Measurements from ENCODE around the gene RTTN.

The RTTN gene

DNA sequence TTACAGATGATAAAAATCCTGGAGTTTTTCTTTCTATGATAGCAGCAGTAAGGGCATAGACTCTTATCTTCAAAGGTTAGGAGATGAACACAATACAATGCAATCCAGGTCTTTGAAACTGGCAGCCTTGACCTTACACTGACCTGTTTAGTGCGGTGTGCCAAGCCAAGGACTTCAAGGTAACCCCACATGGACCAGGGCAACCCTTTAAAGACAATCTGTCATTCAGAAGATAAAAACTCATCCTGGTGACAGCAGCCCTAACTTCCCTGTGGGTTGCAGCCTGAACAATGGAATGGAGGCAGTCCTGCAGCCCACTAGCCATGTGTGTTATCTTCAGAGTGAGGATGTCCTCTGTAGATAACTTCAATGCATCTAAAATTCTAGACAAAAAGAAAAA, 78.1 kb downstream of the RTTN start:
- H4K91ac ChIP-seq (ENCODE audit: low read length), result no peak overlapping the region
- H3K27me3 ChIP-seq (ENCODE audit: control insufficient read depth in 1 of 2, insufficient read depth in 1 of 2, low read length in 2 of 2), result no peaks in the 10 kb centered on the region
- H2BK15ac ChIP-seq (ENCODE audit: low read depth, poor library complexity, severe bottlenecking), result no peak overlapping the region
- no peaks in the 10 kb centered on the region for H3K4me1 ChIP-seq (ENCODE audit: control insufficient read depth, insufficient read depth, low read depth, low read length)
- H3K18ac ChIP-seq (ENCODE audit: low read depth in 1 of 2, low read length in 2 of 2), result no peak overlapping the region
- no peak overlapping the region for H2AFZ ChIP-seq (ENCODE audit: low read depth, low read length)
- no peak overlapping the region for H4K8ac ChIP-seq (ENCODE audit: low read length)
- no peak overlapping the region for H3K4ac ChIP-seq (ENCODE audit: low read depth in 1 of 2, low read length in 2 of 2)
- peaks cover 0 to 21% of the 10 kb centered on the region in 2 experiments for H3K36me3 ChIP-seq (ENCODE audit: control insufficient read depth in 1 of 2, insufficient read depth in 2 of 2, low read depth in 1 of 2, low read length in 2 of 2)
- no peak overlapping the region for H2BK5ac ChIP-seq (ENCODE audit: low read depth, low read length, poor library complexity, severe bottlenecking)
- WGBS, result 100% methylated on average over 1 of the region's 1 CpG
- no peaks in the 10 kb centered on the region for H3K79me1 ChIP-seq (replicated peaks; ENCODE audit: low read length, poor library complexity, severe bottlenecking)
- H2BK120ac ChIP-seq (ENCODE audit: low read depth, low read length), result no peak overlapping the region
- no peak overlapping the region for H3K4me3 ChIP-seq (ENCODE audit: insufficient read depth in 1 of 2, low read depth in 1 of 2, low read length in 2 of 2)
- DNase-seq, result no peak
- H2BK12ac ChIP-seq (ENCODE audit: low read length in 2 of 2), result no peak overlapping the region
- no peak overlapping the region for H3K23ac ChIP-seq (ENCODE audit: low read length in 2 of 2)
- H3K9me3 ChIP-seq (ENCODE audit: control insufficient read depth, low read length), result peaks cover 9% of the 10 kb centered on the region
- H3K4me2 ChIP-seq (ENCODE audit: low read length, poor library complexity, severe bottlenecking), result no peak overlapping the region
- H2AK5ac ChIP-seq (ENCODE audit: low read length, severe bottlenecking), result no peak overlapping the region
- H3K9ac ChIP-seq (ENCODE audit: low read length), result no peak overlapping the region
- no peak overlapping the region for H3K14ac ChIP-seq (ENCODE audit: low read length in 2 of 2)
- H3K27ac ChIP-seq (ENCODE audit: low read length, poor library complexity, severe bottlenecking), result no peak overlapping the region

GRCh38 chr18:70126832-70127231, 78.7 kb downstream of the RTTN start:
- Histone ChIP-seq H3K14ac (ENCODE audit: low read length in 2 of 2) (no peak overlapping the region), H3K4ac (ENCODE audit: low read depth in 1 of 2, low read length in 2 of 2) (no peak overlapping the region), H3K9ac (ENCODE audit: low read length) (no peak overlapping the region), H3K4me3 (ENCODE audit: insufficient read depth in 1 of 2, low read depth in 1 of 2, low read length in 2 of 2) (no peak overlapping the region), H3K27ac (ENCODE audit: low read length, poor library complexity, severe bottlenecking) (no peak overlapping the region), H2AK5ac (ENCODE audit: low read length, severe bottlenecking) (no peak overlapping the region), H2BK15ac (ENCODE audit: low read depth, poor library complexity, severe bottlenecking) (no peak overlapping the region), H3K4me2 (ENCODE audit: low read length, poor library complexity, severe bottlenecking) (no peak overlapping the region), H2AFZ (ENCODE audit: low read depth, low read length) (no peak overlapping the region), H2BK5ac (ENCODE audit: low read depth, low read length, poor library complexity, severe bottlenecking) (no peak overlapping the region), H2BK120ac (ENCODE audit: low read depth, low read length) (no peak overlapping the region), H3K4me1 (ENCODE audit: control insufficient read depth, insufficient read depth, low read depth, low read length) (no peaks in the 10 kb centered on the region), H3K23ac (ENCODE audit: low read length in 2 of 2) (no peak overlapping the region), H3K18ac (ENCODE audit: low read depth in 1 of 2, low read length in 2 of 2) (no peak overlapping the region), H3K36me3 (ENCODE audit: control insufficient read depth in 1 of 2, insufficient read depth in 2 of 2, low read depth in 1 of 2, low read length in 2 of 2) (peaks cover 0 to 21% of the 10 kb centered on the region in 2 experiments), H2BK12ac (ENCODE audit: low read length in 2 of 2) (no peak overlapping the region), H4K8ac (ENCODE audit: low read length) (no peak overlapping the region), H4K91ac (ENCODE audit: low read length) (no peak overlapping the region), H3K9me3 (ENCODE audit: control insufficient read depth, low read length) (peaks cover 9% of the 10 kb centered on the region), H3K79me1 (replicated peaks; ENCODE audit: low read length, poor library complexity, severe bottlenecking) (no peaks in the 10 kb centered on the region), H3K27me3 (ENCODE audit: control insufficient read depth in 1 of 2, insufficient read depth in 1 of 2, low read length in 2 of 2) (no peaks in the 10 kb centered on the region)
- no CpG with 5 or more reads among the region's 1 CpG for WGBS
- no peak for DNase-seq

DNA sequence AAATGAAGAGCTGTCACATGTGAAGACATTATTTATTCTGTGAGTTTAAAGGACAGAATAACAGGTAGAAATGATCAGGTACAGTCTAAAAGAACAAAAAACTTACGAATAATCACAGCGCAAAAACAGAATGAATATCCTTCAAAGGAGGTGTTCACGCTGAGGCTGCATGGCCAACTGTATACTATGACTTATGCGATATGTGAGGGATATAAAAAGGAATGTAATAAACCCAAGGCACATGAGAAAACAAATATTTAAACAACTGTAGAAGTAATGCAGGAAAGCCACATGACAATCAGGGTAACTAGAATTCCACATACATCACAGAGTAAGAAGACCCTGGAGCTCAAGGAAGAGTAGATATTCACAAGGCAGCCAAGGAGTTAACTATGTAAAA, 81.3 kb downstream of the RTTN start:
- Histone ChIP-seq H2AFZ (ENCODE audit: low read depth, low read length) (no peak overlapping the region), H3K9ac (ENCODE audit: low read length) (no peak overlapping the region), H2BK5ac (ENCODE audit: low read depth, low read length, poor library complexity, severe bottlenecking) (no peak overlapping the region), H3K79me1 (replicated peaks; ENCODE audit: low read length, poor library complexity, severe bottlenecking) (no peaks in the 10 kb centered on the region), H3K4ac (ENCODE audit: low read depth in 1 of 2, low read length in 2 of 2) (no peak overlapping the region), H3K27ac (ENCODE audit: low read length, poor library complexity, severe bottlenecking) (no peak overlapping the region), H3K23ac (ENCODE audit: low read length in 2 of 2) (no peak overlapping the region), H2AK5ac (ENCODE audit: low read length, severe bottlenecking) (no peak overlapping the region), H3K9me3 (ENCODE audit: control insufficient read depth, low read length) (no peaks in the 10 kb centered on the region), H3K4me2 (ENCODE audit: low read length, poor library complexity, severe bottlenecking) (no peak overlapping the region), H4K91ac (ENCODE audit: low read length) (no peak overlapping the region), H2BK120ac (ENCODE audit: low read depth, low read length) (no peak overlapping the region), H2BK12ac (ENCODE audit: low read length in 2 of 2) (no peak overlapping the region), H2BK15ac (ENCODE audit: low read depth, poor library complexity, severe bottlenecking) (no peak overlapping the region), H3K14ac (ENCODE audit: low read length in 2 of 2) (no peak overlapping the region), H3K27me3 (ENCODE audit: control insufficient read depth in 1 of 2, insufficient read depth in 1 of 2, low read length in 2 of 2) (no peaks in the 10 kb centered on the region), H4K8ac (ENCODE audit: low read length) (no peak overlapping the region), H3K18ac (ENCODE audit: low read depth in 1 of 2, low read length in 2 of 2) (no peak overlapping the region), H3K4me1 (ENCODE audit: control insufficient read depth, insufficient read depth, low read depth, low read length) (no peaks in the 10 kb centered on the region), H3K36me3 (ENCODE audit: control insufficient read depth in 1 of 2, insufficient read depth in 2 of 2, low read depth in 1 of 2, low read length in 2 of 2) (peaks cover 0 to 36% of the 10 kb centered on the region in 2 experiments), H3K4me3 (ENCODE audit: insufficient read depth in 1 of 2, low read depth in 1 of 2, low read length in 2 of 2) (no peak overlapping the region)
- no peak for DNase-seq
- WGBS, result 97% methylated on average over 3 of the region's 4 CpGs

- peaks cover 8% of the 10 kb centered on the region for H3K9me3 ChIP-seq (ENCODE audit: control insufficient read depth, low read length)
- H3K14ac ChIP-seq (ENCODE audit: low read length in 2 of 2), result no peak overlapping the region
- H2BK12ac ChIP-seq (ENCODE audit: low read length in 2 of 2), result no peak overlapping the region
- H3K27me3 ChIP-seq (ENCODE audit: control insufficient read depth in 1 of 2, insufficient read depth in 1 of 2, low read length in 2 of 2), result no peaks in the 10 kb centered on the region
- peaks cover 0 to 33% of the 10 kb centered on the region in 2 experiments for H3K36me3 ChIP-seq (ENCODE audit: control insufficient read depth in 1 of 2, insufficient read depth in 2 of 2, low read depth in 1 of 2, low read length in 2 of 2)
- H2AK5ac ChIP-seq (ENCODE audit: low read length, severe bottlenecking), result no peak overlapping the region
- H3K4ac ChIP-seq (ENCODE audit: low read depth in 1 of 2, low read length in 2 of 2), result no peak overlapping the region
- H2AFZ ChIP-seq (ENCODE audit: low read depth, low read length), result no peak overlapping the region
- H2BK5ac ChIP-seq (ENCODE audit: low read depth, low read length, poor library complexity, severe bottlenecking), result no peak overlapping the region
- H2BK15ac ChIP-seq (ENCODE audit: low read depth, poor library complexity, severe bottlenecking), result no peak overlapping the region
- no peaks in the 10 kb centered on the region for H3K4me1 ChIP-seq (ENCODE audit: control insufficient read depth, insufficient read depth, low read depth, low read length)
- no peak overlapping the region for H3K4me2 ChIP-seq (ENCODE audit: low read length, poor library complexity, severe bottlenecking)
- no peak overlapping the region for H3K9ac ChIP-seq (ENCODE audit: low read length)
- no peak overlapping the region for H3K23ac ChIP-seq (ENCODE audit: low read length in 2 of 2)
- no peaks in the 10 kb centered on the region for H3K79me1 ChIP-seq (replicated peaks; ENCODE audit: low read length, poor library complexity, severe bottlenecking)
- H3K18ac ChIP-seq (ENCODE audit: low read depth in 1 of 2, low read length in 2 of 2), result no peak overlapping the region
- H3K4me3 ChIP-seq (ENCODE audit: insufficient read depth in 1 of 2, low read depth in 1 of 2, low read length in 2 of 2), result no peak overlapping the region
- H3K27ac ChIP-seq (ENCODE audit: low read length, poor library complexity, severe bottlenecking), result no peak overlapping the region
- H2BK120ac ChIP-seq (ENCODE audit: low read depth, low read length), result no peak overlapping the region
- no peak overlapping the region for H4K8ac ChIP-seq (ENCODE audit: low read length)
- DNase-seq, result no peak
- WGBS, result 94% methylated on average over 2 of the region's 3 CpGs
- no peak overlapping the region for H4K91ac ChIP-seq (ENCODE audit: low read length)
Measured at GRCh38 chr18:70121842-70122241, 83.6 kb downstream of the RTTN start.

Data from mesenchymal stem cell (in vitro differentiated cells and primary cell).